ENCODE results near the gene LRRC7.

GRCh38 chr1:70051926-70052325 is 484.2 kb downstream of the LRRC7 start:
- TF ChIP-seq, protein P1, sequence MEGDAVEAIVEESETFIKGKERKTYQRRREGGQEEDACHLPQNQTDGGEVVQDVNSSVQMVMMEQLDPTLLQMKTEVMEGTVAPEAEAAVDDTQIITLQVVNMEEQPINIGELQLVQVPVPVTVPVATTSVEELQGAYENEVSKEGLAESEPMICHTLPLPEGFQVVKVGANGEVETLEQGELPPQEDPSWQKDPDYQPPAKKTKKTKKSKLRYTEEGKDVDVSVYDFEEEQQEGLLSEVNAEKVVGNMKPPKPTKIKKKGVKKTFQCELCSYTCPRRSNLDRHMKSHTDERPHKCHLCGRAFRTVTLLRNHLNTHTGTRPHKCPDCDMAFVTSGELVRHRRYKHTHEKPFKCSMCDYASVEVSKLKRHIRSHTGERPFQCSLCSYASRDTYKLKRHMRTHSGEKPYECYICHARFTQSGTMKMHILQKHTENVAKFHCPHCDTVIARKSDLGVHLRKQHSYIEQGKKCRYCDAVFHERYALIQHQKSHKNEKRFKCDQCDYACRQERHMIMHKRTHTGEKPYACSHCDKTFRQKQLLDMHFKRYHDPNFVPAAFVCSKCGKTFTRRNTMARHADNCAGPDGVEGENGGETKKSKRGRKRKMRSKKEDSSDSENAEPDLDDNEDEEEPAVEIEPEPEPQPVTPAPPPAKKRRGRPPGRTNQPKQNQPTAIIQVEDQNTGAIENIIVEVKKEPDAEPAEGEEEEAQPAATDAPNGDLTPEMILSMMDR (IDR thresholded peaks at IDR 0.05; ENCODE audit: poor library complexity, severe bottlenecking): no peak
- TF ChIP-seq RAD21 (conservative IDR thresholded peaks at IDR 0.05) (no peak), TAF1 (IDR thresholded peaks at IDR 0.05; ENCODE audit: low read depth) (no peak), EP300 (conservative IDR thresholded peaks at IDR 0.05; ENCODE audit: poor library complexity, severe bottlenecking) (no peak), EZH2 (IDR thresholded peaks at IDR 0.05; ENCODE audit: borderline replicate concordance, insufficient read depth, low read length, poor library complexity, severe bottlenecking) (no peak), POLR2AphosphoS5 (IDR thresholded peaks at IDR 0.05) (no peak), MXI1 (conservative IDR thresholded peaks at IDR 0.05; ENCODE audit: poor library complexity, severe bottlenecking) (no peak)

Measured in neural cell (in vitro differentiated cells).